ENCODE measurements around the gene PYGB.
"Not testable (repeated sequence)": the region's sequence is repeated elsewhere in the genome, so short reads cannot be mapped to it uniquely, and the experiment has no call there.

PYGB gene

GRCh38 chr20:25230166-25230831 is 17.6 kb upstream of the PYGB start:
- no peak for DNase-seq (ENCODE audit: low spot score)

- DNase-seq (ENCODE audit: low spot score), result no peak
Measured at GRCh38 chr20:25233016-25233772, 14.7 kb upstream of the PYGB start.

- DNase-seq (ENCODE audit: low spot score), result not testable (repeated sequence)
Measured at GRCh38 chr20:25234009-25234849, 13.7 kb upstream of the PYGB start.

- no peak for DNase-seq (ENCODE audit: low spot score)
Measured at GRCh38 chr20:25236450-25237304, 11.2 kb upstream of the PYGB start.

- peak; percentile 98 for DNase-seq (ENCODE audit: low spot score)
Measured at GRCh38 chr20:25237610-25238318, 10.1 kb upstream of the PYGB start.

GRCh38 chr20:25238319-25239037 is 9.4 kb upstream of the PYGB start:
- no peak for DNase-seq (ENCODE audit: low spot score)

GRCh38 chr20:25239387-25240370 is 8.2 kb upstream of the PYGB start:
- no peak for DNase-seq (ENCODE audit: low spot score)

- not testable (repeated sequence) for DNase-seq (ENCODE audit: low spot score)
Measured at GRCh38 chr20:25240851-25241658, 6.8 kb upstream of the PYGB start.

GRCh38 chr20:25241659-25241955 is 6.3 kb upstream of the PYGB start:
- not testable (repeated sequence) for DNase-seq (ENCODE audit: low spot score)

GRCh38 chr20:25242231-25242630 is 5.7 kb upstream of the PYGB start:
- DNase-seq (ENCODE audit: low spot score), result no peak

GRCh38 chr20:25243416-25243979 is 4.4 kb upstream of the PYGB start:
- DNase-seq (ENCODE audit: low spot score), result no peak

- no peak for DNase-seq (ENCODE audit: low spot score)
Measured at GRCh38 chr20:25244976-25245375, 2.9 kb upstream of the PYGB start.

- no peak for DNase-seq (ENCODE audit: low spot score)
Measured at GRCh38 chr20:25245461-25245860, 2.4 kb upstream of the PYGB start.

GRCh38 chr20:25246182-25246999 is 1.5 kb upstream of the PYGB start:
- no peak for DNase-seq (ENCODE audit: low spot score)

GRCh38 chr20:25247000-25247517 is 826 bp upstream of the PYGB start:
- peak; percentile 50 for DNase-seq (ENCODE audit: low spot score)

GRCh38 chr20:25247518-25247955 is 348 bp upstream of the PYGB start:
- DNase-seq (ENCODE audit: low spot score), result no peak

- no peak for DNase-seq (ENCODE audit: low spot score)
Measured at GRCh38 chr20:25248786-25249172, 894 bp downstream of the PYGB start.
